Hematopoietic multipotent progenitor cell treated with erythropoietin and hydrocortisone succinate and interleukin-3 and kit ligand, for 6 days (in vitro differentiated cells): ENCODE data around the gene TAAR1.
"Not testable (repeated sequence)": the region's sequence is repeated elsewhere in the genome, so short reads cannot be mapped to it uniquely, and the experiment has no call there.

ENCODE experiments used
- DNase-seq: peaks from one replicate; pipeline ENCODE4 v3.0.0-alpha.2; 2015

TAAR1 gene, protein sequence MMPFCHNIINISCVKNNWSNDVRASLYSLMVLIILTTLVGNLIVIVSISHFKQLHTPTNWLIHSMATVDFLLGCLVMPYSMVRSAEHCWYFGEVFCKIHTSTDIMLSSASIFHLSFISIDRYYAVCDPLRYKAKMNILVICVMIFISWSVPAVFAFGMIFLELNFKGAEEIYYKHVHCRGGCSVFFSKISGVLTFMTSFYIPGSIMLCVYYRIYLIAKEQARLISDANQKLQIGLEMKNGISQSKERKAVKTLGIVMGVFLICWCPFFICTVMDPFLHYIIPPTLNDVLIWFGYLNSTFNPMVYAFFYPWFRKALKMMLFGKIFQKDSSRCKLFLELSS

DNA sequence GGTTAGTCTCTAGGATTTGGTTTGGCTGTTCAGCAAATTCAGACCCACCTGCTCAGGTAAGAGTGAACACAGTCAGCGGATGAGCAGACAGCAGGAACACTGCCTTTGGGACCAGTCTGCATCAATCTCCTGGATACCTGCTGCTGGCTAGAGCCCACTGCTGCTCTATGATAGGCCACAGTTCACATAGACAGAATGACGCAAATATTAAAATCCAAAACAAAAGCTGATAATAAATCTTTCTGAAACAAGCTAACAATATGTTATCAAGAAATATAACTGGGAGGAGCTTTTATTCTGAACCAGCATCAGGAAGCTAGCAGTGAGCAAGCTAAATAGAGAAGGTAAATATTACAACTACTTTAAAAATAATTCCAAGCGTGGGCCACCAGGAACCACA lies at the start of gene TAAR1:
Gene TAAR1 (minus strand): TSS at position 101 of the 400 bp plus-strand sequence. CDS start 13,179 bp downstream, outside the sequence.
- no peak for DNase-seq

DNA sequence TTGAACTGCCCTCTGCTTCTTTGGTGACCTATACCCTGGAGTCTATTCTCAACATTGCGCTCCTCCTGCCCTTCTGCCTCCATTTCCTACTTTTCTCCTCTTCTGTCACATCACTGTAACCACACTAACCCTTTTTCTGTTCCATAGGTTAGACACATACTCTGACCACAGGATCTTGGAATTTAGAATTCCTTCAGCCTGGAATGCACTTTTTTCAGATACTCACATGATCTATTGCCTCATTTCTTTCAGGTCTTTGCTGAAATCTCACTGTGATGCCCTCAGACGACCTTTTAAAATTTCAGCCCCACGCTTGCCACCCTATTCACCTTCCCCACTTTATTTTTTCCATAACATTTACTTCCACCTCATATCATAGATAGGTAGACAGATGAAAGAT lies 49.8 kb upstream of the TAAR1 start:
- no peak for DNase-seq

DNA sequence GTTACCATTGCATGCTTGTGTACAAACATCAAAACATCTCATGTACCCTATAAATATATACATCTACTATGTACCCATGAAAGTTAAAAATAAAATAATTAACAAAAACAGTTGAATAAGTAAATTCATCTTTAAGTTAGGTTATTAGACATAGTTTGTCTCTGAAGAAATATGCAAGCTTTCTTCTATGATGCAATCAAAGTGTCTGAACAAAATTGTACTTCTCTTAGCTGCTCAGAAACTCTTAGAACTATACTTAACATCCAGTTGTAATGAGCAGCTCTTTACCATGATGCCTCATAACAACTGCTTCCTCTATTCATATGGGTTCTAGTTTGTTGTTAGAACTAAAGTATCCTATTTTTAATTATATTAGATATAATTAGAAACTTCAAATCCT lies 49.0 kb upstream of the TAAR1 start:
- no peak for DNase-seq

DNA sequence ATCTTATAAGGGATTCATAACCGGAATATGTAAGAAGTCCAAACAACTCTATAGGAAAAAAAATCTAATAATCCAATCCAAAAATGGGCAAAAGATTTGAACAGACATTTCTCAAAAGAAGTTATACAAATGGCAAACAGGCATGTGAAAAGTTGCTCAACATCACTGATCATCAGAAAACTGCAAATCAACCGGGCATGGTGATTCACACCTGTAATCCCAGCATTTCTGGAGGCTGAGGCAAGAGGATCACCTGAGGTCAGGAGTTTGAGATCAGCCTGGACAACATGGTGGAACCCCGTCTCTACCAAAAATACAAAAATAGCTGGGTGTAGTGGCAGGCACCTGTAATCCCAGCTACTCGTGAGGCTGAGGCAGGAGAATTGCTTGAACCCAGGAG lies 47.8 kb upstream of the TAAR1 start:
- not testable (repeated sequence) for DNase-seq

DNA sequence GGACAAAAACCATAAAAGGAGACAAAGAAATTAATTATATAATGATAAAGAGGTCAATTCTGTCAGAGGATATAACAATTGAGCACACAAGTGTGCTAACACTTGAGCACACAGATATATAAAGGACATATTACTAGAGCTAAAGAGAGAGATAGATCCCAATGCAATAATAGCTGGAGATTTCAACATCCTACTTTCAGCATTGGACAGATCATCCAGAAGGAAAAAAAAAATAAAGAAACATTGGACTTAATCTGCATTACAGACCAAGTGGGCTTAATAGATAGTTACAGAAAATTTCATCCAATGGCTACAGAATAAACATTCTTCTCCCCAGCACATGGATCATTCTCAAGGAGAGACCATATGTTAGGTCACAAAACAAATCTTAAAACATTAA lies 45.0 kb upstream of the TAAR1 start:
- DNase-seq: no peak

DNA sequence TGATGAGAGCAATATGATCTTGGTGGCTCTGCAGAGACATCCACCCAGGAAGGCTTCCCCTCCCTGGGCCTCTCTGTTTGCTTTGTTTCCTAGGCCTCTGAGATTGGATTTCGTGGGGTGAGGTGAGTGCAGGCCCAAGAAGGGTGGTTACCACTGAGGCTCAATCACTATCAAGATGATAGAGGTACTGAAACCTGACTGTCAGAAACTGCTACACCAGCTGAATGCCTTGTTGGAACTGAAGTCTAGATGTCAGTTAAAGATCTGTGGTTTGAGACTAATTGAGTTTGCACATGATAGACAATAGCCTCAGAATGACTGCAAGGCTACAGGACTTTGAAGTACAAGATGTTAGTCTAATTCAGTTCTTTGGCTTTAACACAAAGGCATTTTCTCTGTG lies 39.6 kb upstream of the TAAR1 start:
- DNase-seq: peak; percentile 8

DNA sequence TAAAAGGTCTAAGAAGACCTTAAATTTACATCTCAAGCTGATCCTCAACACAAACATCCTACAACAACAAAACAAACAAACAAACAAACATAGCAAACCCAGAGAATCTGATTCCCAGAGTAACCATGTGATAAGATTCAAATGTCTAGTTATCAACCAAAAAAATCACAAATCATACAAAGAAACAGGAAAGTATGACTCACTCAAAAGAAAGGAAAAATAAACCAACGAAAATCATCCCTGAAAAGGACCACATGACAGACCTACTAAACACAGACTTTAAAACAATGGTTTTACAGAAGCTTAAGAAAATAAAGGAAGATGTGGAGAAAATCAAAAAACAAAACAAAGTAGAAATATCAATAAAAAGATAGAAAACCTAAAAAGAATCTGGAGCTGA lies 36.8 kb upstream of the TAAR1 start:
- DNase-seq: no peak

DNA sequence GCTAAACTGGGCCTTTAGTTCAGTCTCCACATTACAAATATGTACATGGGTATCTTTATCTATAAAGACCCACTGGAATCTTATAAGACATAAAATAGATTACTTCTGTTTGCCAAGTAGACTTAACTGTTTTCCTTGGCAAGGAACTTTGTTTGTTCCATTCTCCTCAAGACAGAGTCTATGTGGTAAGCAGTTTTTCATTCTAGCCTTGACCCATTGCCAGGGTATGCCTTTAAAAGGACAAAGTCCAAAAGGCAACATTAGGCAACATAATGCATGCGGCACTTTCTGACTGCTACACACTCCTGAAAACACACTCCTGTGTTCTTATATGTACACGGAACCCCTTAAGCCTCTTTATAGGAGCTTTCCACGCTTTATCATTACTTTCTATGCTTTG lies 34.5 kb upstream of the TAAR1 start:
- DNase-seq: no peak

DNA sequence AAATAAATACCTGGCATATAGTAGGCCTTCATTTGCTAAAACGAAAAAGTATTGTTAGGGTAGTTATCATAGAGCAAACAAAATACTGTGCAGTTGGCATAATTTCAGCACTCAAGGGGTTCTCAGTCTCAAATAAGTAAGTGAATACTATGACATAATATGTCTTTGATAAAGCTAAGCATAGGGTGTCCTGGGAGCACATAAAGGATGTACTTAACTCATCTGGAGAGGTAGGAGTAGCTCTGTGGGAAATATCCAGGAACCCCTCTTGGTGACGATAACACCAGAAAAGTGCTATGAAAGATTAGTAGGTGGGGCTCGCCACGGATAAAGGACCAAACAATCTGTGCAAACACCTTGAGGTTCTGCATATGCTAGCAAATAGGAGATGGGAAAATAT lies 31.7 kb upstream of the TAAR1 start:
- no peak for DNase-seq

DNA sequence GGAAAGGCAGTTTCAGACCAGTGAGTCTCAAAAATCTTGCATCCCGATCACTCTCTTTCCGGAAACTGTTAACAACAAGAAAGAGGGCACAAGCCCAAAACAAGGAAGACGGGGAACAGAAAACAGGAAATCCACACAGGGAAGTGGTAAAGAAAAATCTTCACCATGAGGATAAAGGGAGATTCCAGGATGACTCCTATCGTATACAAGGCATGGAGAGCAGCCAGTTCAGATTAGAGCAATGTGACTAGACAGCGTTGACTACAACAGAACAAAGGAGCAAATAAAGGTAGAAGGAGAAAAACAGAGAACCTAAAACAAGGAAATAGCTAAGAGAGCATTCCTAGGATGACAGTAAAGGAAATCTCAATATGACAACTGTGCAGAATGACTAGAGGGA lies 28.3 kb upstream of the TAAR1 start:
- no peak for DNase-seq

DNA sequence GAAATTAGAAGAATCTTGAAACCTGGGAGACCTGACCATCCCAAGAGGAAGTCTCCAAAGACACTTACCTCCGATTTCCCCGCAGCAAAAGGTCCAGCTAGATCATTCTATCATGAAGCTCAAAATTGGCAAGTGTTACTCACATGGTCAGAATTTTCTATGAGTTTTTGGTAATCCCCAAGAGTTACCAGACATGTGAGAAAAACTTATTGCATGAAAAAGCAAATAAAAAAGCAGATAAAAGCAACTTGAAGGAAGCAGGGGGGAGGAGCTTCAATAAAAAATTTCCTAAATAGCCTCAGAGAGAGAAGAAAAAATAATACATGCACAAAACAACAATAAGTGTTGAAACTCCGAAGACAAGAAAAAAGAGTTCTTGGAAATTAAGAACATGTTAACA lies 27.5 kb upstream of the TAAR1 start:
- no peak for DNase-seq

DNA sequence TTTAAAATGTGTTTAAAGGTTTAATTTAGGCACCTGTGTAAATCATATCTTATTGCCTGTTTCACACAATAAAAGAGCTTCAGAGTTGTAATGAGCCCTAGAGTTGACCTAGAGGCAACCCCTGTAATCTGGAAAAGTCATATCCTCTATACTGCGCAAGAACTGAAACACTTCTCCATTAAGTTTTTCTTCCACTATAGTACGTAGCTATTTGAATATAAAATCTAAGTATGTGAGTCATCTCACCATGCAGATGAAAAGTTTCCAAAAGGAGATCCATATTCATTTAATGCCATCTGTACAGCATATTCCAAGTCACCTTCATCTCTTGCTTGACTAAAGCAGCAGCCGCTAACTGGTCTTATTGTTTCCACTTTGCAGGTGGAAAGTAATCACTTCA lies 26.0 kb upstream of the TAAR1 start:
- no peak for DNase-seq

DNA sequence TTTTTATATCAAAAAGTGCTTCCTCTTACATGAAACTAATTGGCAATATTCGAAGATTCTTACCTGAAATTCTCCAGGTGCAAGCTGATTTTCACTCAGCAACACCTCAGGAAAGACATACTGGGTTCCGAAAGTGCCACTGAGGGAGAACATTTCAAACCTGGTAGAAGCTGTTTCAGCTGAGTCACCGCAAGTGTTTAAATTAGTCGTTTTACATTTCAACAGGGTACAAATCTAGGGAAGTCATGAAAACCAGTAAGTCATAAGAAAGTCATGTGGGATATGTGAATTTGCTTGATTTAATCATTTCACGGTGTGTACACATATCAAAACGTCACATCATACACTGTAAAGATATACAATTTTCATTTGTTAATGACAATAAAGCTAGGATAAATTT lies 25.3 kb upstream of the TAAR1 start:
- no peak for DNase-seq

DNA sequence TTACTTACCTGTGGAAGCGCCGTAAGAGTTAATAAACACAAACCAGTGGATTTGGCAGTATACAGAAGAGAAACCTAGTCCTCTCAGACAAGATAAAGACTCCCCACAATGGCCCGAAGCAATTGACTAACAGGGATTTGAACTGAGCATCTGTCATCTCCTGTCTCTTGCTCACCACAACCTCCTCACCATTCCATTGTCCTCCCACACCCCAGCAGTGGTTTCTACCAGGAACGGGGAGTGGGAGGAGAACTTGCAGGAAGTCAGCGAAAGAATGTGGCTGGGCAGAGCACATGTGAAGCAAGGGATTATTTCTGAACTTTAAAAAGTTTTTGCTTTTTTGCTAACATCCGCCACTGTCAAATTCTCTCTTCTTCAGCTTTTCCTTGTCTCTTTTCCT lies 24.6 kb upstream of the TAAR1 start:
- DNase-seq: no peak

DNA sequence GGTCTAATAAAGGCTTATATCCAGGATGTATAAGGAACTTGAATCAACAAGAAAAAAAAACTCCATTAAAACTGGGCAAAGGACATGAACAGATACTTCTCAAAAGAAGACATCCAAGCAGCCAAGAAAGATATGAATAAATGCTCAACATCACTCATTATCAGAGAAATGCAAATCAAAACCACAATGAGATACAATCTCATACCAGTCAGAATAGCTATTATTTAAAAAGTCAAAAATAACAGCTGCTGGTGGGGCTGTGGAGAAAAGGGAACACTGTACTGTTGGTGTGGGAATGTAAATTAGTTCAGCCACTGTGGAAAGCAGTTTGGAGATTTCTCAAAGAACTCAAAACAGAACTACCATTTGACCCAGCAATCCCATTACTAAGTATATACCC lies 20.1 kb upstream of the TAAR1 start:
- not testable (repeated sequence) for DNase-seq

DNA sequence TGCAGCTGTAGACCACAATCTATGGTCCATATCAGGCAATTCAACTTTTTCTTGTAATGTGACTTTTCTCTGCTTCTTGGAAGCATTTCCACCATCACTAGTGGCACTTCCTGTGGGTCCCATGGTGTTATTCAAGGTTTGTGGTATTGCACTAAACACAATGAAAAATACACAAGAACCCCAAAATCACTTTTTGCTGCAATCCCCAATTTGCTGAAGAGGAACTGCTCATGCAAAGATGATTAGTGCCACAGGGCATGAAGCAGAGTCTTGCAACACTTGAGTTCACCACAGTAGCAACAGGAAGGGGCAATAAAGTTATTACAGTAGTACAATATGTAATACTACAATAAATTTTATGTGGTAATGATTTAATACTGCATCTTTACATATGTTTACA lies 16.8 kb upstream of the TAAR1 start:
- DNase-seq: peak; percentile 57

DNA sequence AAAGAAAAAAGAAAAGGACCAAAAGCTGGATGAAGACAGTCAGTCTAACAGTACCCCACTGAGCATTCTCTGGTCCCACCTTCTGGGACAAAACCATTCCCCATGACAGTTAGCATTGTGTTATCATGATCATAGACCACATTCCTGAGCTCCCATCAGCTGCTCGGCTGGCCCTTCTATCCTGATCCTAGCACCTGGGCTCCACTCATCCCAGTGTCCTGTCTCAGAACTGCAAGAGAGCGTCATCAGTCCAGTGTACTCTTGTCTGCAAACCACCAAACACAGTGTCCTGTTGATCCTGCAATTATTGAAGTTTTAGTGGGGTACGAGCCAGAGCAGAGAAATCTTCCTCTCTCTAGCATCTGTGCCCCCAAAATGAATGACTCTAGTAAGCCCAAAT lies 16.0 kb upstream of the TAAR1 start:
- no peak for DNase-seq

DNA sequence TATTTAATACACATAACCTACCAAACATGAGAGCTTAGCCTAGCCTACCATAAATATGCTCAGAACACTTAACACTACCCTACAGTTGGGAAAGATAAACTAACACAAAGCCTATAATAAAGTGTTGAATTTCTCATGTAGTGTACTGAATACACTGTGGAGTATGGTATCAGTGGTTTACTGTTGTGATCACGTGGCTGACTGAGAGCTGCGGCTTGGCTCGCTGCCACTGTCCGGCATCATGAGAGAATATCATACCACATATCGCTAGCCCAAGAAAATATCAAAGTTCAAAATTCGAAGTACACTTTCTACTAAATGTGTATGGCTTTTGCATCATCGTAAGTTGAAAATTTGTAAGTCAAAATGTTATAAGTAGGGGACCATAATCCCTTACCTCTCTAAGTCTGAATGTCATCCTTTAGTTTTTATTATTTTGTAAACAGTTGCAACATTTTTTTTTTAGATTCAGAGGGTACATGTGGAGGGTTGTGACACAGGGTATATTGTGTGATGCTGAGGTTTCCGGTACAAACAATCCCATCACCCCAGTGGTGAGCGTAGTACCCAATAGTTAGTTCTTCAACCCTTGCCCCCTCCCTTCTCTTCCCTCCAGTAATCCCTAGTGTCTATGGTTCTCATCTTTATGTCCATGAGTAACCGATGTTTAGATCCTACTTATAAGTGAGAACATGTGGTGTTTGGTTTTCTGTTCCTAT lies 14.6 kb upstream of the TAAR1 start:
- DNase-seq: peak; percentile 43

DNA sequence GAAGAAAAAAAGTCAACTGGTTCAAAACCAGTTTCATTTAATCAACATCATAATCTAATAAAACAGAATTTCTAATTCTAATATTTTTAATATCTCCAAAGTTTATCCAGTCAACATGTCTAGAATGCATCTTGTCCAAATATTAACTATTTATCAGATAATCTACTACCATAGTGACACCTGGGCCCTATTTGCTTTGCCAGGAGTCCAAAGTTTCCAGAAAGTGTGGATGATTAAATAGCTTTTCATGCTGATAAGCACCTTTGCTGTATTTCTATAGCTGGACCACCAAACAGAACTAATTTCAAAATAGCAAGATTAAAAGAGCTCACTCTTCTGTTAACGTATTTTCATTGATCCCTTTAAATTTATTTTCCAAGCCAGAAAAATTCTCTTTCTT lies 12.3 kb upstream of the TAAR1 start:
- no peak for DNase-seq

DNA sequence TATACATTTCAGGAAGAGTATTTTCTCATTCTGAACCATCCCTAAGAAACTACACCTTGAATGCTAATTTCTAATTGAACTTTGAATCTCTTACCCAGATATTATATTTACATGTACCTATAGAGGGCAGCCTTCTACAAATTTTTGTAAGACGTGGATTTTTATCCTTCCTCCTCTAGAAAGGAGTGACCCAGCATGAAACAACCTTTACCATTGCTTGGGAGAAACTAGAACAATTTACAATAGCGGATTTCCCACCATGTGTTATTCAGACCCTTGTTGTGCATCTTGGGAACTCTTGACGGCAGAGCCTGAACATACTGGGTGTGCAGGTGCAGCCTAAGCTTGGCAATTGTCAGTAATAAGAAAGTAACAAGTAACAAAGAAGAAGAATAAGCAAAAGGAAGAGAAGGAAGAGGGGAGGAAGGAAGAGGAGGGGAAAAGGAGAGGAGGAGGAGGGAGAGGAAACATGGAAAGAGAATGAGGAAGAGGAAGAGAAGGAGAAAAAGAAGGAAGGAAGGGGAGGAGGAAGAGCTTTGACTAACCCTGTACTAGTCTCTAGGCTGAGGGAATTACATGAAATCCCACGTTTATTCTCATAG lies 10.8 kb upstream of the TAAR1 start:
- peak; percentile 85 for DNase-seq

DNA sequence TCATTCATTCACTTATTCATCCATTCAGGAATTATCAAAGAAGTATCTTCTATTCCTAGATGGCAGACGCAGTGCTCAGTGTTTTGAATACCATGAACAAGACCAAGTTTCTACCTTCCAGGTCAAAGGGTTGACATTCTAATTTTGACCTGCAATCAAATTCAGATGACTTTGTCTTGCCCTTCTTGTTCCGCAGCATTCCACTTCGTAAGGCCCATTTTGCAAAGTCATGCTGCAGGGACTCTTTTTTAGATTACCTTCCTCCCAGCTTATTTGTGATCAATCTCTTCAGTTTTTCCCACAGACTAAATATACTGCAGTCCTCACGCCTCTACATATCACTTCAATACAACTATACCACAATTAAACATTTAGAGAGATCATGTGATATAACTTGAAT lies 7.1 kb upstream of the TAAR1 start:
- no peak for DNase-seq

DNA sequence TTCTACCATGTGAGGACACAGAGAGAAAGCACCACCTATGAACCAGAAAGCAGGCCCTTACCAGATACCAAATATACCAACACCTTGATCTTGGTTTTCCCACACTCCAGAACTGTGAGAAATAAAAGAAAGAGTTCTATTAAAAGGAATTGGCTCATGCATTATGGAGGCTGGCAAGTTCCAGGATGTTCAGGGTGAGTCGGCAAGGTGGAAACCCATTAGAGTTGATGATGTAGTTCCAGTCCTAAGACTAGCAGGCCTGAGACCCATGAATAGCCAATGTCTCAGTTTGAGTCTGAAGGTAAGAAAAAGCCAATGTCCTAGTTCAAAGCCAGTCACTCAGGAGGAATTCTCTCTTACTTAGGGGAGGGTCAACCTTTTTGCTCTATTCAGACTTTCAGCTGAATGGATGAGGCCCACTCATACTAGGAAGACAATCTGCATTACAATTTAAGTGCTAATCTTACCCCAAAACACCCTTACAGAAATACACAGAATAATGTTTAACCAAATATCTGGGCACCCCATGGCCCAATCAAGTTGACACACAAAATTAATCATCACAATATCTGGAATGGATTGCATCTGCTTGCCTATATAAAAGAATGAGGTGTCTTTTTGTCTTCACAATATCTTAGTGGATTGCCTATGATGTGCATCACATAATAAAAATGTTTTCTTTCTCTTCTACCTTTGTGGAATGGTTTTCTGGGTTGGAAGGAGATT lies 5.5 kb upstream of the TAAR1 start:
- DNase-seq: no peak

DNA sequence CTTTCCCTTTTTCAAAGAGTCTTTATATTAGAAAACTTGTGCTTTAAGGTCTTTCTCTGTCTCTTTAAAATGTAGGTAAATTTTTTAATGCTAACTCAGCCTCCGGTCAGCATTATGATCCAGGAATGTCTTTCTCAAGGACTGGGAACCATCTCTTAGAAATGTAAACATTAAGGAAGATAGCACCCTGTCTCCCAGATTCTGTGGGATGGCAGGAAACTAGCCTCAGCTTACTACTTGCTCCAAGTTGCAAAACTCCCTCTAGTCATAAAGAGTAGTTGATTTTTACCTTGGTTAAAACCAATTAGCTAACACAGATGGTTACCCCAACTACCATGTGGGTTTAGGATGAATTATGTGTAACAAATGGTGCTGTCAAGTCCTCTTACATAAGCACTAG lies 4.7 kb upstream of the TAAR1 start:
- no peak for DNase-seq

DNA sequence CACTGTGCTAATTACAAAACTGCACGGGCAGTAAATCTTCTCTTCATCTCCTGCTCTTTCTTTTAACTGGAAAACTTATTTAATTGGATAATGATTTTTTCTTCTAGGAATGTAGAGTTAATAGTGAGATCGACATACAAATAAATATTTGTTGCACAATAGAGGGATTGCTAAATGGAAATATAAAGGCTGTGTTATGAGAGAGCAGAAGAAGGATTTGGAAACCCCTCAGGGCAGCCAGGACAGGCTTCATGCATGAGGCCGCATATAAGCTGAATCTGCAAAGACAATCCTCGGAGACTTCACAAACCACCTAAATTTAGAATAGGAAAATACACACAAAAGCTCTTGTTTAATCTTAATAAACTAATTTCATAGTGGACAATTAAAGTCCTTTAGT lies 2.9 kb upstream of the TAAR1 start:
- no peak for DNase-seq
